ENCODE results near the gene FBH1.

DNA sequence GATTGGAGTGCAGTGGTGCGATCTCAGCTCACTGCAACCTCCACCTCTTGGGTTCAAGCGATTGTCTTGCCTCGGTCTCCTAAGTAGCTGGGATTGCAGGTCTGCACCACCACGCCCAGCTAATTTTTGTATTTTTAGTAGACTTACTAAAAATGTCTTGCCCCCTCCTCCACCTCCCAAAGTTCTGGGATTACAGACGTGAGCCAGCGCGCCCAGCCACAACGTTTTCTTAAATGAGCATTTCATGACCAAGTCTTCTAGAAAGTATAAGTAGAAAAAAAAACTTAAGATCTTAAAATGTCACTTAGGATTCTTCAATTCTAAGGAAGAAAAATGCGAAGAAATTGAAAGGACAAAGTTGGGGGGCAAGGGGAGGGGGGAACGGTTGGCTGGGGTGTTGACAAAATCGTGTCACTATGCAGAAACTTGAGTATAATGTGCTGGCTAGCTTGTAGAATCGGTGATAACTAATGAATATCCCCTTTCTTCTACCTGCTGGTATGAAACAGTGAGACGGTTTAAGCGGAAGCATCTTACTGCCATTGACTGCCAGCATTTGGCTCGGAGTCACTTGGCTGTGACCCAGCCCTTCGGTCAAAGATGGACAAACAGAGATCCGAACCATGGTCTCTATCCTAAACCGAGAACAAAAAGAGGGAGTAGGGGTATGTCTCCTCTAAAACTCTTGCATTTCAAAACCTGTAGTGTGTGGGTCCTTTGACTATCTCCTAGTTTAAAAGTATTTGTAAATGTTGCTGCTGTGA is 12.7 kb downstream of the FBH1 start:
- no peak for TF ChIP-seq POLR2A (IDR thresholded peaks at IDR 0.05)
- TF ChIP-seq, protein P1, sequence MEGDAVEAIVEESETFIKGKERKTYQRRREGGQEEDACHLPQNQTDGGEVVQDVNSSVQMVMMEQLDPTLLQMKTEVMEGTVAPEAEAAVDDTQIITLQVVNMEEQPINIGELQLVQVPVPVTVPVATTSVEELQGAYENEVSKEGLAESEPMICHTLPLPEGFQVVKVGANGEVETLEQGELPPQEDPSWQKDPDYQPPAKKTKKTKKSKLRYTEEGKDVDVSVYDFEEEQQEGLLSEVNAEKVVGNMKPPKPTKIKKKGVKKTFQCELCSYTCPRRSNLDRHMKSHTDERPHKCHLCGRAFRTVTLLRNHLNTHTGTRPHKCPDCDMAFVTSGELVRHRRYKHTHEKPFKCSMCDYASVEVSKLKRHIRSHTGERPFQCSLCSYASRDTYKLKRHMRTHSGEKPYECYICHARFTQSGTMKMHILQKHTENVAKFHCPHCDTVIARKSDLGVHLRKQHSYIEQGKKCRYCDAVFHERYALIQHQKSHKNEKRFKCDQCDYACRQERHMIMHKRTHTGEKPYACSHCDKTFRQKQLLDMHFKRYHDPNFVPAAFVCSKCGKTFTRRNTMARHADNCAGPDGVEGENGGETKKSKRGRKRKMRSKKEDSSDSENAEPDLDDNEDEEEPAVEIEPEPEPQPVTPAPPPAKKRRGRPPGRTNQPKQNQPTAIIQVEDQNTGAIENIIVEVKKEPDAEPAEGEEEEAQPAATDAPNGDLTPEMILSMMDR (IDR thresholded peaks at IDR 0.05) = no peak

Measured in body of pancreas (tissue), 4 donors.